GM21528 (cell line): ENCODE results near the gene APOC3.
"Not testable (repeated sequence)": the region's sequence is repeated elsewhere in the genome, so short reads cannot be mapped to it uniquely, and the experiment has no call there.

Source experiments
- ATAC-seq: cut with Tn5 transposase; IDR thresholded peaks from one replicate; pipeline ENCODE4 v1.9.1; 2021; ENCODE audit warnings: mild to moderate bottlenecking, moderate library complexity; ENCODE audit not compliant: unreplicated experiment, low FRiP score

Gene APOC3

GRCh38 chr11:116801662-116802061 lies 28.0 kb upstream of the APOC3 start:
- not testable (repeated sequence) for ATAC-seq

GRCh38 chr11:116804001-116804400 lies 25.7 kb upstream of the APOC3 start:
- ATAC-seq, result no peak

- no peak for ATAC-seq
Observed at GRCh38 chr11:116807601-116808261, 22.0 kb upstream of the APOC3 start.

GRCh38 chr11:116808262-116809175 lies 21.2 kb upstream of the APOC3 start:
- ATAC-seq, result no peak

- no peak for ATAC-seq
Observed at GRCh38 chr11:116811194-116811593, 18.5 kb upstream of the APOC3 start.

- ATAC-seq, result no peak
Observed at GRCh38 chr11:116812109-116812508, 17.6 kb upstream of the APOC3 start.

GRCh38 chr11:116813170-116813569 lies 16.5 kb upstream of the APOC3 start:
- ATAC-seq, result no peak

GRCh38 chr11:116813781-116814471 lies 15.8 kb upstream of the APOC3 start:
- ATAC-seq, result no peak

GRCh38 chr11:116814502-116814901 lies 15.2 kb upstream of the APOC3 start:
- no peak for ATAC-seq

GRCh38 chr11:116819049-116819448 lies 10.7 kb upstream of the APOC3 start:
- no peak for ATAC-seq

GRCh38 chr11:116821050-116821918 lies 8.4 kb upstream of the APOC3 start:
- no peak for ATAC-seq

- ATAC-seq, result no peak
Observed at GRCh38 chr11:116822575-116822974, 7.1 kb upstream of the APOC3 start.

- no peak for ATAC-seq
Observed at GRCh38 chr11:116823031-116823843, 6.5 kb upstream of the APOC3 start, which contains the start of gene APOA4. APOA4 (minus strand) TSS chr11:116823304; CDS start chr11:116823191, 113 bp downstream.

- ATAC-seq, result no peak
Observed at GRCh38 chr11:116825434-116825833, 4.3 kb upstream of the APOC3 start.

- no peak for ATAC-seq
Observed at GRCh38 chr11:116825854-116826750, 3.6 kb upstream of the APOC3 start.

GRCh38 chr11:116826751-116827431 lies 2.8 kb upstream of the APOC3 start:
- no peak for ATAC-seq

- ATAC-seq, result no peak
Observed at GRCh38 chr11:116827461-116827860, 2.2 kb upstream of the APOC3 start.
